Mesothelial cell of epicardium (in vitro differentiated cells): ENCODE data around the gene CRTC3. TPM values are rescaled to one million over a fixed set of nuclear protein-coding genes. Genes with fewer than 3 reads are reported as not detected.
"Not testable (repeated sequence)": the region's sequence is repeated elsewhere in the genome, so short reads cannot be mapped to it uniquely, and the experiment has no call there.

Experiments used
- DNase-seq, 2 experiments: peaks; one replicate each; pipeline ENCODE4 v3.0.0; 2021; ENCODE audit warnings: low spot score in 2 of 2; ENCODE audit not compliant: unreplicated experiment in 2 of 2
- H3K27ac Mint-ChIP-seq: 2 replicates; pipeline ENCODE4 v1.8.0; 2021; ENCODE audit warnings: mixed read lengths
- H3K27me3 Mint-ChIP-seq: 2 replicates; pipeline ENCODE4 v1.8.0; 2021; ENCODE audit warnings: low read depth, mixed read lengths
- H3K36me3 Mint-ChIP-seq: 2 replicates; pipeline ENCODE4 v1.8.0; 2021; ENCODE audit warnings: mixed read lengths
- H3K4me1 Mint-ChIP-seq: 2 replicates; pipeline ENCODE4 v1.8.0; 2021; ENCODE audit warnings: mixed read lengths
- H3K4me3 Mint-ChIP-seq: 2 replicates; pipeline ENCODE4 v1.8.0; 2021; ENCODE audit warnings: mild to moderate bottlenecking, moderate library complexity, mixed read lengths
- H3K9me3 Mint-ChIP-seq: 2 replicates; pipeline ENCODE4 v1.8.0; 2021; ENCODE audit warnings: mixed read lengths
- total RNA-seq: library from RNA; stranded (reverse); gene quantifications from 3 replicates; pipeline ENCODE4 v1.2.1, GENCODE V29; 2021
- TF ChIP-seq, protein P1 (sequence below): fragments of 200-600 bp; sonication (generic); IDR thresholded peaks from one replicate; pipeline ENCODE4 v1.5.0; 2021; ENCODE audit warnings: antibody characterized with exemption; ENCODE audit not compliant: unreplicated experiment

Gene CRTC3
- total RNA-seq, 1 donor from 2014 or later, result 56.6 TPM

DNA sequence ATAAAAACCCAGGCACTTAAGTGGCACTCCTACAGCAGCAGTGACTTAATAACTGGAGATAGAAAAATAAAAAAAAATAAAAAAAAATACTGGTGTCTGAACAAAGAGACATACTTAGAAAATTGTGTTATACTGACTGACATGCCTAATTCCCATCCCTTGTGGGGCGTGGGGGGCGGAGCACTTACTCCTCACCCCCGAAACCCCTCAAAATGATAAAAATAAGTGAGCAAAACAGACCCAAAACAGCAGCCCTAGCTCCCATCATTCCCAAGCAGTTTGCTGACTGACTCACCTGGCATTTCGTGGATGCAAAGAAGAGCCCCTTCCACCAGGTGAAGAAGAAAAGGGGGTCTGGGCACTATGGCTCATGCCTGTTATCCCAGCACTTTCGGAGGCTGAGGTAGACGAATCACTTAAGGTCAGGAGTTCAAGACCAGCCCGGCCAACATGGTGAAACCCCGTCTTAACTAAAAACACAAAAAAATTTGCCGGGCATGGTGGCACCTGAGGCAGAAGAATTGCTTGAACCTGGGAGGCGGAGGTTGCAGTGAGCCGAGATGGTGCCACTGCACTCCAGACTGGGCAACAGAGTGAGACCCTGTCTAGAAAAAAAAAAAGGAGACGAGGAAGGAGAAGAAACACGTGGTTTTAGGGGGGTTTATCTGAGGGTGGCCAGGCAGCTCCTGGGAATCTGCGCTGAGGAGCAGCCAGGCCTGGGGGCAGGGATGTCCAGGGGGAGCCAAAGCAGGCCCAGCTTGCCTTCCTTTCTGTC is 136.6 kb downstream of the CRTC3 start:
- no peaks in the 10 kb centered on the region for H3K27me3 Mint-ChIP-seq
- H3K27ac Mint-ChIP-seq, result no peak overlapping the region
- no peak overlapping the region for H3K4me3 Mint-ChIP-seq
- H3K4me1 Mint-ChIP-seq, result peaks cover 5% of the 10 kb centered on the region
- TF ChIP-seq, protein P1, sequence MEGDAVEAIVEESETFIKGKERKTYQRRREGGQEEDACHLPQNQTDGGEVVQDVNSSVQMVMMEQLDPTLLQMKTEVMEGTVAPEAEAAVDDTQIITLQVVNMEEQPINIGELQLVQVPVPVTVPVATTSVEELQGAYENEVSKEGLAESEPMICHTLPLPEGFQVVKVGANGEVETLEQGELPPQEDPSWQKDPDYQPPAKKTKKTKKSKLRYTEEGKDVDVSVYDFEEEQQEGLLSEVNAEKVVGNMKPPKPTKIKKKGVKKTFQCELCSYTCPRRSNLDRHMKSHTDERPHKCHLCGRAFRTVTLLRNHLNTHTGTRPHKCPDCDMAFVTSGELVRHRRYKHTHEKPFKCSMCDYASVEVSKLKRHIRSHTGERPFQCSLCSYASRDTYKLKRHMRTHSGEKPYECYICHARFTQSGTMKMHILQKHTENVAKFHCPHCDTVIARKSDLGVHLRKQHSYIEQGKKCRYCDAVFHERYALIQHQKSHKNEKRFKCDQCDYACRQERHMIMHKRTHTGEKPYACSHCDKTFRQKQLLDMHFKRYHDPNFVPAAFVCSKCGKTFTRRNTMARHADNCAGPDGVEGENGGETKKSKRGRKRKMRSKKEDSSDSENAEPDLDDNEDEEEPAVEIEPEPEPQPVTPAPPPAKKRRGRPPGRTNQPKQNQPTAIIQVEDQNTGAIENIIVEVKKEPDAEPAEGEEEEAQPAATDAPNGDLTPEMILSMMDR, result no peak
- no peak for DNase-seq
- no peaks in the 10 kb centered on the region for H3K9me3 Mint-ChIP-seq
- H3K36me3 Mint-ChIP-seq, result peaks cover 2% of the 10 kb centered on the region

DNA sequence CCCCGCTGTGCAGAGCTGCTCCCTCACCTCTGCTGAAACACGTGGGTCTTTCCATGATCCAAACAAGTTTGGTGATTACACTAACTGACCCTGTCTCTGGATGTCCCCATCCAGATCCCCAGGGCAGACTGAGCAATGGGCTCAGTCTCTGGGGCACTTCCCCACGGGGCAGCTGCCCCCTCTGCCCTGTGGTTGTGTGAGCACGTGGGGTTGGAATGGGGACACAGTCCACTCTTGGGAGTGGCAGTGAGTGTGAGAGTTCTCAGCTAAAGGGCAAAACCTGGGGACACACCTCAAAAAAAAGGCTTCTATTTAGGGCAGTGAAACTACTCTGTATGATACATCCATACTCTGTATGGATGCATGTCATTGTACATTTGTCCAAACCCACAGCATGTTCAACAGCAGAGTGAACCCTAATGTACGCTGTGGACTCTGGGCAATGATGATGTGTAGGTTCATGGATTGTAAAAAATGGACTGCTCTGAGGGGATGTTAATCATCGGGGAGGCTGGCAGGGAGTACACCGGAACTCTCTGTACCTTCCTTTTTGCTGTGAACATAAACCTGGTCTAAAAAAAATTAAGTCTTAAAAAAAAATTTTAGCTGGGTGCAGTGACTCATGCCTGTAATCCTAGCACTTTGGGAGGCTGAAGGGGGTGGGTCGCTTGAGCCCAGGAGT is 137.5 kb downstream of the CRTC3 start:
- H3K27me3 Mint-ChIP-seq, result no peaks in the 10 kb centered on the region
- H3K36me3 Mint-ChIP-seq, result peaks cover 2% of the 10 kb centered on the region
- TF ChIP-seq, protein P1, result no peak
- peaks cover 5% of the 10 kb centered on the region for H3K4me1 Mint-ChIP-seq
- no peak overlapping the region for H3K4me3 Mint-ChIP-seq
- H3K9me3 Mint-ChIP-seq, result no peaks in the 10 kb centered on the region
- DNase-seq, result no peak
- H3K27ac Mint-ChIP-seq, result peak overlapping the region; percentile 0

DNA sequence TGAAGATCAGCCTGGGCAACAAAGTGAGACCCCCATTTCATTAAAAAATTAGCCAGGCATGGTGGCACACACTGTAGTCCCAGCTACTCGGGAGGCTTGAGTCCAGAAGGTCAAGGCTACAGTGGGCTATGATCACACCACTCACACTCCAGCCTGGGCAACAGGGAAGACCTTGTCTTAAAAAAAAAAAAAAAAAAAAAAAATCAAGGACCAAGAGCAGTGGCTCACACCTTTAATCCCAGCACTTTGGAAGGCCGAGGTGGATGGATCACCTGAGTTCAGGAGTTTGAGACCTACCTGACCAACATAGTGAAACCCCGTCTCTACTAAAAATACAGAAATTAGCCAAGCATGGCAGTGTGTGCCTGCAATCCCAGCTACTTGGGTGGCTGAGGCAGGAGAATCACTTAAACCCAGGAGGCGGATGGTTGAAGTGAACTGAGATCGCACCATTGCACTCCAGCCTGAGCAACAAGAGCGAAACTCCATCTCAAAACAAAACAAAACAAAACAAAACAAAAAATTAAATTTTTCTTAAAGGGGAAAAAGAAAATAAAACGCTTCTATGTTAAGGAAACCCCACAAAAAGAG is 138.1 kb downstream of the CRTC3 start:
- H3K27me3 Mint-ChIP-seq, H3K4me3 Mint-ChIP-seq, H3K27ac Mint-ChIP-seq, H3K36me3 Mint-ChIP-seq, H3K9me3 Mint-ChIP-seq, DNase-seq, H3K4me1 Mint-ChIP-seq: not testable (repeated sequence)

DNA sequence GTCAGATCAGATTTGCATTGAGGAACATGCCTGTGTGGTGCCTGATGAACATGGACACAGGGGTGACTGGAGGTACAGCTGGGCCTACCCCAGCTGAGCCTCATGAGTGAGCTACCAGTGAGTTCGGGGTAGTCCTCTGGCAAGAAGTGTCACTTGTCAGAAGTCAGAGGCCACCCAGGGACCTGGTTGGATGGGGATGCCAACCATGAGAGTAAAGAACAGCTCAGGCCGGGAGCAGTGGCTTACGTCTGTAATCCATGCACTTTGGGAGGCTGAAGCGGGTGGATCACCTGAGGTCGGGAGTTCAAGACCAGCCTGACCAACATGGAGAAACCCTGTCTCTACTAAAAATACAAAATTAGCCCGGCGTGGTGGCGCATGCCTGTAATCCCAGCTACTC is 140.9 kb downstream of the CRTC3 start:
- H3K36me3 Mint-ChIP-seq, H3K27me3 Mint-ChIP-seq, H3K4me3 Mint-ChIP-seq, H3K9me3 Mint-ChIP-seq, H3K4me1 Mint-ChIP-seq, DNase-seq, H3K27ac Mint-ChIP-seq: not testable (repeated sequence)

DNA sequence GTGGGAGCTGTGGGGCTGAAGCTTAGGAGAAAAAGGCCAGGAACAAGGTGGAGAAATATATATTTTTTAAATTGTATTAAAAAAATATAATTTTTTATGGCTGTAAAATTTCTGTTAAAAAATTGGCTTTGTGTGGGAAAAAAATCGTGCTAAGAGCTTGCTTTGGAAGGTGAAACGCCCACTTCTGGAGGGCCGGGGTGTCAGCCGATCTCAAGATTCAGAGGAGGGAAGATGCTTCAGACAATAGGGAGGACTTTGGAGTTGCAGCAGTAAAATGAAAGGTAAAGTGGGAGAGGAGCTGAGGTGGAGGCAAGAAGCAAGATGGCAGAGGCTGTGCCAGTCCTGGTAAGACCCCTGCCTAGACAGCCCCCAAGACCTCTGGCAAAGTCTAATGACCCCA is 141.5 kb downstream of the CRTC3 start:
- DNase-seq, result no peak
- Mint-ChIP-seq H3K36me3 (peaks cover 2% of the 10 kb centered on the region), H3K4me3 (no peak overlapping the region), H3K27ac (no peak overlapping the region), H3K4me1 (peaks cover 2% of the 10 kb centered on the region), H3K9me3 (no peaks in the 10 kb centered on the region), H3K27me3 (no peaks in the 10 kb centered on the region)
- TF ChIP-seq, protein P1, result no peak

DNA sequence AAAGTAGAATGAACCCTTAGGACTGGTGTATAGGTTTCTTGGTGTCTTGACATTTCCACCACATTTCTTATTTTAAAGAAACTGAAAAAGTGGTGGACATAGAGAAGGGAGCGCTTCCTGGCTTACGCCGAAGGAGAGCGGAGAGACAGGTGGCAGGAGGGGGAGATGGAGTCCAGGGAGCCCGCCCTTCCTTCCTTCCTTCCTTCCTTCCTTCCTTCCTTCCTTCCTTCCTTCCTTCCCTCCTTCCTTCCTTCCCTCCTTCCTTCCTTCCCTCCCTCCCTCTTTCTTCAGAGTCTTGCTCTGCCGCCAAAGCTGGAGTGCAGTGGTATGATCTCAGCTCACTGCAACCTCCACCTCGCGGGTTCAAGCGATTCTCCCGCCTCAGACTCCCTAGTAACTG is 143.6 kb downstream of the CRTC3 start:
- H3K27me3 Mint-ChIP-seq, H3K9me3 Mint-ChIP-seq, H3K4me1 Mint-ChIP-seq, H3K36me3 Mint-ChIP-seq, DNase-seq, H3K27ac Mint-ChIP-seq, H3K4me3 Mint-ChIP-seq: not testable (repeated sequence)

DNA sequence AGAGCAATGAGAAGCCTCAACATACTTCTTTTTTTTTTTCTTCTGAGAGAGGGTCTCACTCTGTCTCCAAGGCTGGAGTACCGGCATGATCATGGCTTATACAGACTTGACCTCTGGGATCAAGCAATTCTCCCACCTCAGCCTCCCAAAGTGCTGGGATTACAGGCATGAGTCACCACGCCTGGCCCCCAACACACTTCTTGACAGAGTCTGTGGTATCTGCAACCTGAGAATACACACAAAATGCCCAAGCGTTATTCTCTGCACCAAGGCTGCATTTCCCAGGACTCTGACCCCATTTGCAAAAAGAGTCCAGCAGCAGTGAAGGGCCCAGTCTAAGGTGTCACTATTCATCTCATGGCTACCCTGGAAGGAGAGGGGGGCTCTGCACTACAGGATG is 144.8 kb downstream of the CRTC3 start:
- peaks cover 4% of the 10 kb centered on the region for H3K9me3 Mint-ChIP-seq
- DNase-seq, result no peak
- peaks cover 5% of the 10 kb centered on the region for H3K36me3 Mint-ChIP-seq
- no peak overlapping the region for H3K4me3 Mint-ChIP-seq
- TF ChIP-seq, protein P1, result no peak
- H3K4me1 Mint-ChIP-seq, result no peaks in the 10 kb centered on the region
- H3K27me3 Mint-ChIP-seq, result no peaks in the 10 kb centered on the region
- no peak overlapping the region for H3K27ac Mint-ChIP-seq
